Thoracic aorta (tissue), 2 donors: ENCODE results near the gene ZDHHC11. TPM values are rescaled to one million over a fixed set of nuclear protein-coding genes. Genes with fewer than 3 reads are reported as not detected.
"Not testable (repeated sequence)": the region's sequence is repeated elsewhere in the genome, so short reads cannot be mapped to it uniquely, and the experiment has no call there.

Experiments used
- ATAC-seq: fragments of 150-250 bp; one replicate; pipeline ENCODE4 v1.8.0; 2017; ENCODE audit warnings: low read depth; ENCODE audit not compliant: insufficient number of reproducible peaks, low FRiP score
- DNase-seq: peaks from one replicate; pipeline ENCODE4 v3.0.0-alpha.2; 2020; ENCODE audit warnings: low spot score
- H3K27ac ChIP-seq, 2 donors: fragments of 200-600 bp; sonication (generic); 1 replicate in 1 of 2; 2 replicates in 1 of 2; pipeline ENCODE4 v1.5.1; 2016; ENCODE audit warnings: mild to moderate bottlenecking in 2 of 2, moderate library complexity in 2 of 2
- H3K27me3 ChIP-seq: fragments of 200-600 bp; sonication (generic); replicated peaks from 2 replicates; pipeline ENCODE4 v1.6.0; 2016; ENCODE audit warnings: mild to moderate bottlenecking; ENCODE audit not compliant: insufficient read depth
- H3K36me3 ChIP-seq: fragments of 200-600 bp; sonication (generic); one replicate; pipeline ENCODE4 v1.5.1; 2016
- H3K4me1 ChIP-seq, 2 donors: fragments of 200-600 bp; sonication (generic); 1 replicate in 1 of 2; 2 replicates in 1 of 2; pipeline versions ENCODE4 v1.5.1 to v1.6.0; 2016; ENCODE audit warnings: low read depth in 2 of 2, mild to moderate bottlenecking in 1 of 2; ENCODE audit not compliant: control insufficient read depth in 1 of 2
- H3K4me3 ChIP-seq: fragments of 200-600 bp; sonication (generic); 2 replicates; pipeline ENCODE4 v1.5.1; 2016; ENCODE audit warnings: mild to moderate bottlenecking
- H3K9me3 ChIP-seq: fragments of 200-600 bp; sonication (generic); 2 replicates; pipeline ENCODE4 v1.5.1; 2016
- CTCF ChIP-seq: fragments of 200-600 bp; sonication (generic); IDR thresholded peaks from one replicate; pipeline ENCODE4 v1.5.1; 2019; ENCODE audit warnings: antibody characterized with exemption
- total RNA-seq, 2 donors: library from RNA; depleted of rRNA; stranded (reverse); fragments of >200 nt; gene quantifications; one replicate each; pipeline versions ENCODE4 v1.1.0 to v1.2.3, GENCODE V29; 2016

Gene ZDHHC11
- total RNA-seq, 2 donors from 2014 or later = 4.2 to 5.6 TPM

GRCh38 chr5:778967-779366 lies 71.8 kb downstream of the ZDHHC11 start:
- DNase-seq, ATAC-seq, H3K9me3 ChIP-seq, H3K4me3 ChIP-seq, H3K36me3 ChIP-seq, H3K4me1 ChIP-seq, H3K27me3 ChIP-seq, H3K27ac ChIP-seq: not testable (repeated sequence)

GRCh38 chr5:778421-778820 lies 72.4 kb downstream of the ZDHHC11 start:
- H3K36me3 ChIP-seq, H3K4me1 ChIP-seq, H3K4me3 ChIP-seq, ATAC-seq, DNase-seq, H3K27ac ChIP-seq, H3K27me3 ChIP-seq, H3K9me3 ChIP-seq: not testable (repeated sequence)

GRCh38 chr5:777756-778161 lies 73.0 kb downstream of the ZDHHC11 start:
- DNase-seq (no peak), ATAC-seq (no peak)
- no peak for TF ChIP-seq CTCF
- Histone ChIP-seq H3K4me3 (no peak overlapping the region), H3K4me1 (no peaks in the 10 kb centered on the region), H3K27me3 (no peaks in the 10 kb centered on the region), H3K36me3 (no peaks in the 10 kb centered on the region), H3K9me3 (no peaks in the 10 kb centered on the region), H3K27ac (no peak overlapping the region)

GRCh38 chr5:776862-777711 lies 73.7 kb downstream of the ZDHHC11 start:
- no peak for TF ChIP-seq CTCF
- H3K4me3 ChIP-seq = no peak overlapping the region
- no peak for DNase-seq

GRCh38 chr5:775961-776861 lies 74.6 kb downstream of the ZDHHC11 start:
- DNase-seq (no peak), ATAC-seq (no peak)
- Histone ChIP-seq H3K9me3 (no peaks in the 10 kb centered on the region), H3K36me3 (no peaks in the 10 kb centered on the region), H3K27ac (no peak overlapping the region), H3K4me3 (no peak overlapping the region), H3K27me3 (no peaks in the 10 kb centered on the region), H3K4me1 (no peaks in the 10 kb centered on the region)
- no peak for TF ChIP-seq CTCF

More at GRCh38 chr5:776862-777711, 73.7 kb downstream of the ZDHHC11 start:
- no peak for ATAC-seq
- Histone ChIP-seq H3K27ac (no peak overlapping the region), H3K36me3 (no peaks in the 10 kb centered on the region), H3K9me3 (no peaks in the 10 kb centered on the region), H3K27me3 (no peaks in the 10 kb centered on the region), H3K4me1 (no peaks in the 10 kb centered on the region)

GRCh38 chr5:775595-775960 lies 75.2 kb downstream of the ZDHHC11 start:
- H3K27me3 ChIP-seq, H3K4me3 ChIP-seq, H3K4me1 ChIP-seq, H3K27ac ChIP-seq, DNase-seq, H3K9me3 ChIP-seq, ATAC-seq, H3K36me3 ChIP-seq: not testable (repeated sequence)

- not testable (repeated sequence) for ATAC-seq, H3K27ac ChIP-seq, H3K36me3 ChIP-seq, H3K4me3 ChIP-seq, H3K4me1 ChIP-seq, DNase-seq, H3K27me3 ChIP-seq, H3K9me3 ChIP-seq
Observed at GRCh38 chr5:774854-775505, 75.8 kb downstream of the ZDHHC11 start.

- H3K4me1 ChIP-seq, H3K27me3 ChIP-seq, H3K36me3 ChIP-seq, H3K27ac ChIP-seq, ATAC-seq, DNase-seq, H3K4me3 ChIP-seq, H3K9me3 ChIP-seq: not testable (repeated sequence)
Observed at GRCh38 chr5:774304-774703, 76.5 kb downstream of the ZDHHC11 start.
